GM12873 (cell line): ENCODE measurements around the gene LGI4.

ENCODE experiments used
- CTCF ChIP-seq: IDR thresholded peaks from 2 replicates; pipeline ENCODE4 v1.5.1; 2012; ENCODE audit warnings: low read depth, mild to moderate bottlenecking, moderate library complexity, low read length, control low read depth; ENCODE audit not compliant: insufficient read depth; ENCODE audit errors: missing control alignments

Gene LGI4

GRCh38 chr19:35166100-35167063 is 31.5 kb upstream of the LGI4 start:
- no peak for TF ChIP-seq CTCF

- TF ChIP-seq CTCF = no peak
Measured at GRCh38 chr19:35165200-35166058, 30.6 kb upstream of the LGI4 start.

- no peak for TF ChIP-seq CTCF
Measured at GRCh38 chr19:35164418-35164817, 29.6 kb upstream of the LGI4 start.

GRCh38 chr19:35162471-35163326 is 27.8 kb upstream of the LGI4 start:
- TF ChIP-seq CTCF = no peak

GRCh38 chr19:35161434-35161743 is 26.5 kb upstream of the LGI4 start:
- no peak for TF ChIP-seq CTCF

- no peak for TF ChIP-seq CTCF
Measured at GRCh38 chr19:35160629-35161433, 26.0 kb upstream of the LGI4 start.
